Measurements from ENCODE around the gene MYO18B.

The MYO18B gene

DNA sequence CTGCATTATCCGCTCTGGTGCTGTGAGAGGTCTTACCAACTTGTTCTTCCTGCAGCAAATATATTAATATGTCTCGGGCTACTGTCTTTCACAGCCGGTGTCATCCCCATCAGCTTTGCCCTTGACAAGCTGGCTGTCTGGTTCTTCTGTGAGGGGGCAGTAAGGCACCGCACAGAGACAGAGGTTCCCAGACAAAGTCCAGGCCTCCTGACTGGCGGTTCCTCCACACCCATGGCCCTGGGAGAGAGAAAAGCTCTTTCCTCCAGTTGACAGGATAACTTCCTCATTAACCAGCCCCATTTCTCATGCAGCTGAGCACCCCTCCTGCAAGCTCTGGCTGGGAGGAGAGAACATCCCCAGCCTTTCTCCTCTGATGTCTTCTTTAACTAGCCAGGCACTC, 214.8 kb downstream of the MYO18B start:
- Histone ChIP-seq H3K9ac (ENCODE audit: insufficient read length, low read depth) (no peak overlapping the region), H3K36me3 (ENCODE audit: insufficient read depth, insufficient read length, low read length) (no peaks in the 10 kb centered on the region), H3K4me3 (ENCODE audit: insufficient read length, low read depth) (no peak overlapping the region), H3K4me1 (ENCODE audit: insufficient read depth, insufficient read length) (peaks cover 2% of the 10 kb centered on the region), H3K27me3 (ENCODE audit: insufficient read depth, insufficient read length) (no peaks in the 10 kb centered on the region), H3K9me3 (ENCODE audit: insufficient read depth, low read length) (peaks cover 5% of the 10 kb centered on the region; the same call in 1 of the 2 replicates)
- no peak for TF ChIP-seq YY1 (IDR thresholded peaks at IDR 0.05; ENCODE audit: insufficient read depth, insufficient read length)
- no peak for TF ChIP-seq SUZ12 (IDR thresholded peaks at IDR 0.05; ENCODE audit: extremely low read depth, insufficient read depth, insufficient read length)
- no peak for TF ChIP-seq ZNF274 (IDR thresholded peaks at IDR 0.05; ENCODE audit: low read depth, low read length)
- no peak for DNase-seq (ENCODE audit: low read depth, low spot score)

DNA sequence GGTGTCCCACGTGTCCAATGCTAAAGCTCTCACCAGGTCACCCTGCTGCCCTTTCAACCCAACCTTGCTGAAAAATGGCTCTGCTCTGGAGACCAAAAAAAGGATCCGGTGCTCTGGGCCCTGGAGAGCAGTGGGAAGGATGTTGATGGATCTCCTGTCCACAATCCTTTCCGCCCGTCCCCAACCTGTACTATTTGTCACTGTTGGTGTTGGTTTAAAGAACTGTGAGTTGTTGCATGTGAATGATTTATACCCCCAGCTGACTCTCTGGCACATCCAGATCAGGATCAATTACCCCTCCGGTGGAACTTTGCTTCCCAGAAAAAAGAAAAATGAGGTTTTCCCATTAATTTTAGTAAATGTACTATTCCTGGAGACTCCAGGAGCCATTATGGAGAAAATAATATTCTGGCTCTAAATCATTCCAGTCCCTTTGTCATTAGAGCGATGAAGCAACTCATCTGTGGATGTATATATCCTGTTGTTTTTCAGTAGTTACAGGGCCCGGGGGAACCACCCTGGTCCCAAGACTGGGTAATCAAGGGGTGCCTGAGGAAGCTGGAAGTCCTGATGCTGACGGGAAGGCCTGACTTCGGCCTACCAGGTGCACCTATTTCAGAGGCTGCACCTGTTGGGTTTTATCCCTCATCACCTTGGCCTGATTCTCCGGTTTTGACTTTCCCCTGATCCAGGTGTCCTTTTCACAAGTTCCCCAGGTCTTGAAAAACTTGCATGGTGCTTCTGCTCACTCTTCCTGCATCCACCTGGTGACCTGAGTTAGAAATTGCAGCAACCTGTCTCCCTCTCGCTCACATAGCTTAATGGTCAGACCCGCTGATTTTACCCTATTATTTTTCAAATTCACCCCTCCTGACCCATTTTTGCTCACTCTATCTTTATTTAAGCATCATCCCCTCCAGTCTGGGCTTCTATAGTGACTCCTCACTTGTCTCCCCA, 218.1 kb downstream of the MYO18B start:
- DNase-seq (ENCODE audit: low read depth, low spot score), result no peak
- no peaks in the 10 kb centered on the region for H3K27me3 ChIP-seq (ENCODE audit: insufficient read depth, insufficient read length)
- H3K9me3 ChIP-seq (ENCODE audit: insufficient read depth, low read length), result peaks cover 29% of the 10 kb centered on the region; the same call in 1 of the 2 replicates
- no peak for TF ChIP-seq ZNF274 (IDR thresholded peaks at IDR 0.05; ENCODE audit: low read depth, low read length)
- no peak for TF ChIP-seq SUZ12 (IDR thresholded peaks at IDR 0.05; ENCODE audit: extremely low read depth, insufficient read depth, insufficient read length)
- no peak for TF ChIP-seq YY1 (IDR thresholded peaks at IDR 0.05; ENCODE audit: insufficient read depth, insufficient read length)
- H3K36me3 ChIP-seq (ENCODE audit: insufficient read depth, insufficient read length, low read length), result no peaks in the 10 kb centered on the region
- no peak overlapping the region for H3K9ac ChIP-seq (ENCODE audit: insufficient read length, low read depth)
- peaks cover 2% of the 10 kb centered on the region for H3K4me1 ChIP-seq (ENCODE audit: insufficient read depth, insufficient read length)
- no peak overlapping the region for H3K4me3 ChIP-seq (ENCODE audit: insufficient read length, low read depth)

DNA sequence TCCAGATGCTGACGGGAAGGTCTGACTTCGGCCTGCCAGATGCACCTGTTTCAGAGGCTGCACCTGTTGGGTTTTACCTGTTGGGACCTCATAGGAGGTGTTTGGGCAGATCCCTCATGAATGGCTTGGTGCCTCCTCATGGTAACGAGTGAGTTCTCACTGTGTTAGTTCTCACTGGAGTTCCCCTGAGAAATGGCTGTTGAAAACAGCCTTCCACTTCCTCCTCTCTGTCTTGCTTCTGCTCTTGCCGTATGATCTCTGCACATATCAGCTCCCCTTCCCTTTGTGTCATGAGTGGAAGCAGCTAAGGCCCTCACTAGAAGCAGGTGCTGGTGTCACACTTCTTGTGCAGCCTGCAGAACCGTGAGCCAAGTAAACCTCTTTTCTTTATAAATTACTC, 219.7 kb downstream of the MYO18B start:
- no peak for DNase-seq (ENCODE audit: low read depth, low spot score)
- Histone ChIP-seq H3K9ac (ENCODE audit: insufficient read length, low read depth) (no peak overlapping the region), H3K9me3 (ENCODE audit: insufficient read depth, low read length) (peaks cover 31% of the 10 kb centered on the region; the same call in 1 of the 2 replicates), H3K4me1 (ENCODE audit: insufficient read depth, insufficient read length) (no peaks in the 10 kb centered on the region), H3K36me3 (ENCODE audit: insufficient read depth, insufficient read length, low read length) (no peaks in the 10 kb centered on the region), H3K4me3 (ENCODE audit: insufficient read length, low read depth) (no peak overlapping the region), H3K27me3 (ENCODE audit: insufficient read depth, insufficient read length) (no peaks in the 10 kb centered on the region)
- TF ChIP-seq SUZ12 (IDR thresholded peaks at IDR 0.05; ENCODE audit: extremely low read depth, insufficient read depth, insufficient read length) (no peak), YY1 (IDR thresholded peaks at IDR 0.05; ENCODE audit: insufficient read depth, insufficient read length) (no peak), ZNF274 (IDR thresholded peaks at IDR 0.05; ENCODE audit: low read depth, low read length) (no peak)

DNA sequence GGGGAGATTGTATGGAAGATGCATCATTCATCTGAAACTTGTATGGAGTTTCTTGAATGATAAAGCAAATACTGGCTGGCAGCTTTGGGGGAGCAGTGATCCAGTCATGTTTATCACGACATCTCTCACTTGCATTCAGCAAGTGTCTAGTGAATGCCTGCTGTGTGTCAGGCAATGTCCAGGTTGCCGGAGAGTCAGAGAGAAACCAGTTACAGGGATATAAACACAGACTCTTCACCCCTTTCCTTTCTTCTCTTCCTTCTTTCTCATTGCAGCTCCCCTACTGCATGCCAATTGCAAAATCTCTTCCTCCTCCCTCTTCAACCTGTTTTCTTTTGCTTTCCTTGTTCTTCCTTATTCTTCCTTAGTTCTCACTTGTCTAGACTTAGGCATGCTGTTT, 220.7 kb downstream of the MYO18B start:
- H3K4me3 ChIP-seq (ENCODE audit: insufficient read length, low read depth), result no peak overlapping the region
- H3K9me3 ChIP-seq (ENCODE audit: insufficient read depth, low read length), result peaks cover 31% of the 10 kb centered on the region; the same call in 1 of the 2 replicates
- DNase-seq (ENCODE audit: low read depth, low spot score), result no peak
- no peaks in the 10 kb centered on the region for H3K4me1 ChIP-seq (ENCODE audit: insufficient read depth, insufficient read length)
- no peaks in the 10 kb centered on the region for H3K27me3 ChIP-seq (ENCODE audit: insufficient read depth, insufficient read length)
- no peaks in the 10 kb centered on the region for H3K36me3 ChIP-seq (ENCODE audit: insufficient read depth, insufficient read length, low read length)
- TF ChIP-seq ZNF274 (IDR thresholded peaks at IDR 0.05; ENCODE audit: low read depth, low read length), result no peak
- TF ChIP-seq SUZ12 (IDR thresholded peaks at IDR 0.05; ENCODE audit: extremely low read depth, insufficient read depth, insufficient read length), result no peak
- TF ChIP-seq YY1 (IDR thresholded peaks at IDR 0.05; ENCODE audit: insufficient read depth, insufficient read length), result no peak
- no peak overlapping the region for H3K9ac ChIP-seq (ENCODE audit: insufficient read length, low read depth)

DNA sequence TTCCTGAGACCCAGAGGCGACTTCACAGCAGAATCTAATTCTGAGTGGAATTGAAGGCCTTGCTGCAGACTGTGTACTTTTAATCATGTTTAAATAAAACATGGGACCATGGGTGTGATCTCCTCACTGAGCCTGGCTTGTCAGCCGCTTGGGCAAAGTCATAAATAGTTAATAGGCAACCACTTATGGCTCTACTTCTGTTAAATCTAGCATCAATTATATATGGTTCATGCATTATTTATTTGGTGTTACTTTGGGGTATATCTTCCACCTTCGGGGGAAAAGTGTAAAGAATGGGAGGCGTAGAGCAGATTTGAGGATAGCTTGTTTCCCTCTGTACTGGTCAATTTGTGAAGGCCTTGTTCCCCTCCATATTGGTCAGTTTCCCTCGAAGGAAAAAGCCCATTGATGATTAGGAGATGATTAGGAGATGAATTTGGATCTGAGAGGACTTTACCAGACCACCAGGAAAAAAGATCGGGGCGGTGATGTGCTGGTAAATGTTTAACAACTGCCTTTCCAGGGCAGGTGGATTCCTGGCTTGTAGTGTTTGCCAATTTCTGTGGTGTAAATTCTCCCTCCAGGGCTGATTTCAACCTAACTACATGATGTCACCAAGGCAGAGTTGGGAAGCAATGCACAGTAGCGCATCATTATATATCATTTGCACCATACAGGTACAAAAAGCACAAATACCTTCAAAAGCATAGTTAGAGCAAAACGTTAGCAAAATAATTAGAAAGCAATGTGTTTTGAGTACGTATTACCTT, 223.2 kb downstream of the MYO18B start:
- Histone ChIP-seq H3K4me1 (ENCODE audit: insufficient read depth, insufficient read length) (no peaks in the 10 kb centered on the region), H3K36me3 (ENCODE audit: insufficient read depth, insufficient read length, low read length) (no peaks in the 10 kb centered on the region), H3K9ac (ENCODE audit: insufficient read length, low read depth) (no peak overlapping the region), H3K4me3 (ENCODE audit: insufficient read length, low read depth) (no peak overlapping the region), H3K9me3 (ENCODE audit: insufficient read depth, low read length) (peaks cover 31% of the 10 kb centered on the region; the same call in 1 of the 2 replicates), H3K27me3 (ENCODE audit: insufficient read depth, insufficient read length) (no peaks in the 10 kb centered on the region)
- TF ChIP-seq SUZ12 (IDR thresholded peaks at IDR 0.05; ENCODE audit: extremely low read depth, insufficient read depth, insufficient read length) (no peak), YY1 (IDR thresholded peaks at IDR 0.05; ENCODE audit: insufficient read depth, insufficient read length) (no peak), ZNF274 (IDR thresholded peaks at IDR 0.05; ENCODE audit: low read depth, low read length) (no peak)
- no peak for DNase-seq (ENCODE audit: low read depth, low spot score)

DNA sequence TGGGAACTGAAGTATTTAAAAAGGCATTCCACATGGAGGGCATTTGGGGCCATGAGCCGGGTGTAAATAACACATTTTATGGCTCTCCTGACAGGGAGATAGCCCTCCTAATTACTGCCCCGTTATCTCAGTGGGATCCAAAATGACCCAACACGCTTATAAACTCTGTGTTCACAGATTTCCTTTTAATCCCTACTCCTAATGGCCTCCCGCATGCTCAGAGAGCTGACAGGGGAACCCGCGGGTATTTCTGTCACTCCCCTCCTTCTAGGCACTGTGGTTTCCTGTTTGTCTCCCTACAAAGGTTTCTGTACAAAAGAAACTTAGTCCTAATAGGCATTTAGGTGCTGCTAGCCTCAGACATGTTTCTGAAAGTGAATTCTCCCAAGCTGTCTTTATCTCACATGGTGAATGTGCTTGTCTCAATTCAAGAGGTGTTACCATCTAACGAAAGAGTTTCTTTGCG, 224.5 kb downstream of the MYO18B start:
- Histone ChIP-seq H3K9ac (ENCODE audit: insufficient read length, low read depth) (no peak overlapping the region), H3K4me1 (ENCODE audit: insufficient read depth, insufficient read length) (no peaks in the 10 kb centered on the region), H3K9me3 (ENCODE audit: insufficient read depth, low read length) (peaks cover 31% of the 10 kb centered on the region; the same call in 1 of the 2 replicates), H3K36me3 (ENCODE audit: insufficient read depth, insufficient read length, low read length) (no peaks in the 10 kb centered on the region), H3K27me3 (ENCODE audit: insufficient read depth, insufficient read length) (no peaks in the 10 kb centered on the region), H3K4me3 (ENCODE audit: insufficient read length, low read depth) (no peak overlapping the region)
- TF ChIP-seq SUZ12 (IDR thresholded peaks at IDR 0.05; ENCODE audit: extremely low read depth, insufficient read depth, insufficient read length), result no peak
- no peak for TF ChIP-seq ZNF274 (IDR thresholded peaks at IDR 0.05; ENCODE audit: low read depth, low read length)
- no peak for TF ChIP-seq YY1 (IDR thresholded peaks at IDR 0.05; ENCODE audit: insufficient read depth, insufficient read length)
- no peak for DNase-seq (ENCODE audit: low read depth, low spot score)
